Measurements from ENCODE around the gene MOSPD3. TPM values are rescaled to one million over a fixed set of nuclear protein-coding genes. Genes with fewer than 3 reads are reported as not detected.

The MOSPD3 gene
- total and polyA plus RNA-seq, 10 of the 15 experiments (the other 5 are each of a cell fraction or from before 2014, with no cell fraction given): 0.61 to 13.6 (median 4.1) TPM

DNA sequence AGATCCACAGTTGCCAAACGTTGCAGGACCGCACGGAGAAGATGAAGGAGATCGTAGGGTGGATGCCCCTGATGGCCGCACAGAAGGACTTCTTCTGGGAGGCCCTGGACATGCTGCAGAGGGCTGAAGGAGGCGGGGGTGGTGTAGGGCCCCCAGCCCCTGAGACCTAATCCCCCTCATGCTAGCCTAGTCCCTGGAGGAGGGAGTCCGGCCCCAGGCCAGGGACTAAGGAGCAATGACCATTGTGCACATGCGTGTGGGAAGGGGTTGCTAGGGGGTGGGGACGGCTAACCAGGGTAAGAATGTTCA lies 11.7 kb upstream of the MOSPD3 start:
- FAIRE-seq (no peak), ATAC-seq (no peak), DNase-seq (ENCODE audit: low read depth, low spot score) (no peak)
- Histone ChIP-seq H3K36me3 (ENCODE audit: control insufficient read depth in 2 of 2, insufficient read depth in 2 of 2, low read length in 1 of 2) (no peaks in the 10 kb centered on the region), H3K79me2 (ENCODE audit: control insufficient read depth, insufficient read depth, low read length) (no peaks in the 10 kb centered on the region), H3K27me3 (replicated peaks in 1 of 2; ENCODE audit: control insufficient read depth in 2 of 2, insufficient read depth in 2 of 2, low read length in 1 of 2) (peaks cover 0 to 2% of the 10 kb centered on the region in 2 experiments; a peak in 2 of 4 replicates), H4K20me1 (ENCODE audit: control insufficient read depth, insufficient read depth) (no peaks in the 10 kb centered on the region), H3K9me3 (replicated peaks; ENCODE audit: control insufficient read depth, insufficient read depth, low read length) (no peaks in the 10 kb centered on the region), H3K4me3 (no peak overlapping the region), H3K4me2 (ENCODE audit: control insufficient read depth, insufficient read depth) (no peak overlapping the region), H3K9ac (ENCODE audit: control insufficient read depth, insufficient read depth, low read length) (no peak overlapping the region), H2AFZ (ENCODE audit: control insufficient read depth, low read depth, low read length) (no peak overlapping the region), H3K27ac (ENCODE audit: control insufficient read depth, insufficient read depth) (no peak overlapping the region), H3K4me1 (ENCODE audit: control insufficient read depth, insufficient read depth, low read length) (peaks cover 10% of the 10 kb centered on the region)
- CTCF ChIA-PET: no interaction called here
- SMC1A ChIA-PET (ENCODE audit: uncharacterized antibody, unreplicated experiment): no interaction called here
- no TSS peak for BruUV-seq (replicated peaks)
- POLR2A ChIA-PET: no interaction called here
- RAD21 ChIA-PET (ENCODE audit: unreplicated experiment): no interaction called here
- 65% methylated on average over 9 of the region's 9 CpGs for WGBS (ENCODE audit: insufficient coverage, insufficient replicate concordance, low lambda C conversion rate, missing lambda C conversion rate)
- intact Hi-C loops (cut with micrococcal nuclease; ENCODE audit: unreplicated experiment): no loop called here
- in situ Hi-C loops (cut with MboI): no loop called here
- no peak for TF ChIP-seq GABPA (IDR thresholded peaks at IDR 0.05; ENCODE audit: low read depth)
- no peak for TF ChIP-seq POU2F2 (IDR thresholded peaks at IDR 0.05; ENCODE audit: borderline replicate concordance, low read depth, low read length)
- no peak for TF ChIP-seq FOS (IDR thresholded peaks at IDR 0.05; ENCODE audit: borderline replicate concordance, extremely low read depth, insufficient read length)
- no peak for TF ChIP-seq ASH2L (IDR thresholded peaks at IDR 0.05; ENCODE audit: borderline replicate concordance, low read depth)
- TF ChIP-seq SPI1 (IDR thresholded peaks at IDR 0.05; ENCODE audit: borderline replicate concordance, insufficient read depth, low read depth, low read length): no peak
- no peak for TF ChIP-seq RAD51 (IDR thresholded peaks at IDR 0.05)
- no peak for TF ChIP-seq SUZ12 (IDR thresholded peaks at IDR 0.05; ENCODE audit: unreplicated experiment)
- TF ChIP-seq HCFC1 (IDR thresholded peaks at IDR 0.05; ENCODE audit: low read length): no peak
- no peak for TF ChIP-seq YBX1 (IDR thresholded peaks at IDR 0.05)
- TF ChIP-seq IRF4 (IDR thresholded peaks at IDR 0.05; ENCODE audit: low read depth, low read length): no peak
- TF ChIP-seq CEBPB (IDR thresholded peaks at IDR 0.05; ENCODE audit: borderline replicate concordance in 1 of 2, low read depth in 2 of 2, low read length in 2 of 2): no peak
- TF ChIP-seq, protein P1, sequence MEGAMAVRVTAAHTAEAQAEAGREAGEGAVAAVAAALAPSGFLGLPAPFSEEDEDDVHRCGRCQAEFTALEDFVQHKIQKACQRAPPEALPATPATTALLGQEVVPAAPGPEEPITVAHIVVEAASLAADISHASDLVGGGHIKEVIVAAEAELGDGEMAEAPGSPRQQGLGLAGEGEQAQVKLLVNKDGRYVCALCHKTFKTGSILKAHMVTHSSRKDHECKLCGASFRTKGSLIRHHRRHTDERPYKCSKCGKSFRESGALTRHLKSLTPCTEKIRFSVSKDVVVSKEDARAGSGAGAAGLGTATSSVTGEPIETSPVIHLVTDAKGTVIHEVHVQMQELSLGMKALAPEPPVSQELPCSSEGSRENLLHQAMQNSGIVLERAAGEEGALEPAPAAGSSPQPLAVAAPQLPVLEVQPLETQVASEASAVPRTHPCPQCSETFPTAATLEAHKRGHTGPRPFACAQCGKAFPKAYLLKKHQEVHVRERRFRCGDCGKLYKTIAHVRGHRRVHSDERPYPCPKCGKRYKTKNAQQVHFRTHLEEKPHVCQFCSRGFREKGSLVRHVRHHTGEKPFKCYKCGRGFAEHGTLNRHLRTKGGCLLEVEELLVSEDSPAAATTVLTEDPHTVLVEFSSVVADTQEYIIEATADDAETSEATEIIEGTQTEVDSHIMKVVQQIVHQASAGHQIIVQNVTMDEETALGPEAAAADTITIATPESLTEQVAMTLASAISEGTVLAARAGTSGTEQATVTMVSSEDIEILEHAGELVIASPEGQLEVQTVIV (IDR thresholded peaks at IDR 0.05; ENCODE audit: borderline replicate concordance, partially characterized antibody): no peak
- TF ChIP-seq ZSCAN29 (IDR thresholded peaks at IDR 0.05): no peak
